ENCODE results near the gene TAS1R3.
A peak's percentile ranks its signal among the peaks of the same experiment; 100 is the strongest.

TAS1R3 gene

DNA sequence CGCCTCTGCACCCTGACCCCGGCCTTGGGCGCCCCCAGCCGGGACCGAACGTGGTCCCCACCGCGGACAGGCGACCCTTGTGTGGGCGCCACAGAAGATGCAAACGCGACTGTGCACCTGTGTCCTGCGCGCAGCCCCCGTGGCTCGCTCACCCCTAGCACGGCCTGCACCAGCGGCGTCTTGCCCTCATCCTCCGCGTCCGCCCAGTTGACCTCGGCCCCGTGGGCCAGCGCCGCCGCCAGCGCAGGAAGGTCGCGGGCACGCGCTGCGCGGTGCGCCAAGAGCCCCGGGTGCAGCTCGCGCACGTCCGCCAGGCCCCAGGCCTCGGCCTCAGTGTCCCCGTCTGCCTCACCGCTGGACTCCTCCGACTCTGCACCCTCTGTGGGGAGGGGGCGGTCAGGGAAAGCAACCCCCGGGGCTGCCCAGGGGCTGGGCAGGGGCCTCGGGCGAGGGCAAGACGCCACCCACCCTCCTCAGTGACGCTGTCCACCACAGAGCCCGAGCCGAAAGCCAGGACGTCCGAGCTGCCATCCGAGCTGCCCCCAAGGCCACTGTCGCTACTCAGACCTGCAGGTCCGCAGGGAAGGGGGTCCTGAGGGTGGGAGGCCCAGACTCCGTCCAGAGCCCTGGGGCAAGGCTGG lies 36.7 kb upstream of the TAS1R3 start:
- H3K36me3 ChIP-seq: peaks cover 50% of the 10 kb centered on the region
- DNase-seq: no peak
- no peak overlapping the region for H3K4me3 ChIP-seq (ENCODE audit: low read depth, low read length)
- peaks cover 26% of the 10 kb centered on the region for H3K4me1 ChIP-seq
- H3K9me3 ChIP-seq: no peaks in the 10 kb centered on the region
- TF ChIP-seq, protein P1, sequence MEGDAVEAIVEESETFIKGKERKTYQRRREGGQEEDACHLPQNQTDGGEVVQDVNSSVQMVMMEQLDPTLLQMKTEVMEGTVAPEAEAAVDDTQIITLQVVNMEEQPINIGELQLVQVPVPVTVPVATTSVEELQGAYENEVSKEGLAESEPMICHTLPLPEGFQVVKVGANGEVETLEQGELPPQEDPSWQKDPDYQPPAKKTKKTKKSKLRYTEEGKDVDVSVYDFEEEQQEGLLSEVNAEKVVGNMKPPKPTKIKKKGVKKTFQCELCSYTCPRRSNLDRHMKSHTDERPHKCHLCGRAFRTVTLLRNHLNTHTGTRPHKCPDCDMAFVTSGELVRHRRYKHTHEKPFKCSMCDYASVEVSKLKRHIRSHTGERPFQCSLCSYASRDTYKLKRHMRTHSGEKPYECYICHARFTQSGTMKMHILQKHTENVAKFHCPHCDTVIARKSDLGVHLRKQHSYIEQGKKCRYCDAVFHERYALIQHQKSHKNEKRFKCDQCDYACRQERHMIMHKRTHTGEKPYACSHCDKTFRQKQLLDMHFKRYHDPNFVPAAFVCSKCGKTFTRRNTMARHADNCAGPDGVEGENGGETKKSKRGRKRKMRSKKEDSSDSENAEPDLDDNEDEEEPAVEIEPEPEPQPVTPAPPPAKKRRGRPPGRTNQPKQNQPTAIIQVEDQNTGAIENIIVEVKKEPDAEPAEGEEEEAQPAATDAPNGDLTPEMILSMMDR (IDR thresholded peaks at IDR 0.05; ENCODE audit: low read depth, low read length): no peak
- H3K27me3 ChIP-seq: peaks cover 5% of the 10 kb centered on the region; the same call in 1 of the 2 replicates

DNA sequence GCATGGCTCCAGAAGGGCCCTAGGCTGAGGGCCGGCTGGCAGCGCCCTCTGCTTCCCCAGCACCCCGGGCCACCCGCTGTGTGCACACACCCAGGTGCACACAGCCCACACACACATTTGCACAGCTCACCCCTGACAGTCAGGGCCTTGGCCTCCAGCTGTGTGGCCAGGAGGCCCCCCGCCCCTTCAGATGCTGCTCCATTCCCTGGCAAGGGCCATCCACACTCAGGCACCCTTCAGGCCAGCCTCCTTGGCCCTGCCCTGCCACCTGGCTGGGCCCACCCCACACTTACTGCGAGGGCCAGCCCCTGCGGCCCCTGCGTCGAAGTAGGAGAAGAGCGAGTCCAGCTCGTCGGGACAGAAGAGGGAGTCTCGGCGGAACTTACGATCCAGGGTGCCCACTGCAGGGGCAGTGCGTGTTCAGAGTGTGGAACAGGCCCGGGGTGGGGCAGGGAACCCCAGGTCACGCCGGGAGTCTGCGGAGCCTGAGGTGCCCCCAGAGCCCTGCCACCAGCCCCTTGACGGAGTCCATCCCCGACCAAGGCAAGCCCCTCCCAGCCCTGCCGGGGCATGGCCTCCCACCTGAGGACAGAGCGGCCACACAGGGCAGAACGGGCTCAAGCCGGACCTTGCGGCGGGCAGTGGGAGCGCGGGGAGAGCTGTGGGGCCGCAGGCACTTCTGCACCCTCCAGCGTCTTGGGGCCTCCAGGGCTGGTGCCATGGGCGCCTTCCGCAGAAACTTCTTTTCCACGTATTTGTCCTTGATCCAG lies 35.7 kb upstream of the TAS1R3 start:
- peaks cover 3% of the 10 kb centered on the region; the same call in 1 of the 2 replicates for H3K27me3 ChIP-seq
- DNase-seq: no peak
- H3K4me1 ChIP-seq: peaks cover 28% of the 10 kb centered on the region
- no peak overlapping the region for H3K4me3 ChIP-seq (ENCODE audit: low read depth, low read length)
- no peaks in the 10 kb centered on the region for H3K9me3 ChIP-seq
- TF ChIP-seq, protein P1 (IDR thresholded peaks at IDR 0.05; ENCODE audit: low read depth, low read length): no peak
- H3K36me3 ChIP-seq: peaks cover 57% of the 10 kb centered on the region

- H3K4me3 ChIP-seq (ENCODE audit: low read depth, low read length): no peak overlapping the region
- H3K27me3 ChIP-seq: no peaks in the 10 kb centered on the region
- TF ChIP-seq, protein P1 (IDR thresholded peaks at IDR 0.05; ENCODE audit: low read depth, low read length): no peak
- no peak for DNase-seq
- no peaks in the 10 kb centered on the region for H3K9me3 ChIP-seq
- peaks cover 63% of the 10 kb centered on the region for H3K36me3 ChIP-seq
- H3K4me1 ChIP-seq: peaks cover 17% of the 10 kb centered on the region
Observed at GRCh38 chr1:1296070-1297061, 34.7 kb upstream of the TAS1R3 start.

DNA sequence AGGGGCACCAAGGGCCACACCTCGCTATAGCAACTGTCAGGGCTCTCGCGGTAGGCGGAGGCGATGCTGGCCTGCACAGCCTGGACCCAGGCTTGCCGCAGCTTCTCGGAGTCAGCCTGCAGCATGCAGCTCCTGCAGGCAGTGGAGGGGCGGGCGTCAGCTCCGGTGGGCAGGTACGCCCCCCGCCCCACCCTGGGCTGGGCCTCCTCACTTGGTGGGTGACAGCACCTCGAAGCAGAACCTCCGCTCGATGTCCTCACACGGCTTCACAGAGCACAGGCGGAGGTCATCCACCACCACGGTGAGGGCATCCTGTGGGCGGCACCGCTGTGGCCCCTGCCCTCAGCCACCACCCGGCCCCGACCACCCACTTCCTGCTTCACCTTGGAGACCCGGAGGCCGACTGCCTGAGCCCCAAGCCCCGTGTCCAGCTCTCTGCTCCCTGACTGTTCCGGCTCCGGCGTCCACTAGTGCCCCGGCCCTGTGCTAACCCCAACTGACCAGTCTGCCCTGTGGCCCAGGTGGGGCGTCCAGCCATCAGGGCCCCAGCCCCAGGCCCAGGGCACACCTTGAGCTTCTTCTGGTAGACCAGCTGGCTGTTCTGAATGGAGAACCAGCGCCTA lies 33.2 kb upstream of the TAS1R3 start:
- H3K4me1 ChIP-seq: peaks cover 11% of the 10 kb centered on the region
- peaks cover 68% of the 10 kb centered on the region for H3K36me3 ChIP-seq
- TF ChIP-seq, protein P1 (IDR thresholded peaks at IDR 0.05; ENCODE audit: low read depth, low read length): no peak
- H3K9me3 ChIP-seq: no peaks in the 10 kb centered on the region
- no peaks in the 10 kb centered on the region for H3K27me3 ChIP-seq
- DNase-seq: no peak
- no peak overlapping the region for H3K4me3 ChIP-seq (ENCODE audit: low read depth, low read length)

DNA sequence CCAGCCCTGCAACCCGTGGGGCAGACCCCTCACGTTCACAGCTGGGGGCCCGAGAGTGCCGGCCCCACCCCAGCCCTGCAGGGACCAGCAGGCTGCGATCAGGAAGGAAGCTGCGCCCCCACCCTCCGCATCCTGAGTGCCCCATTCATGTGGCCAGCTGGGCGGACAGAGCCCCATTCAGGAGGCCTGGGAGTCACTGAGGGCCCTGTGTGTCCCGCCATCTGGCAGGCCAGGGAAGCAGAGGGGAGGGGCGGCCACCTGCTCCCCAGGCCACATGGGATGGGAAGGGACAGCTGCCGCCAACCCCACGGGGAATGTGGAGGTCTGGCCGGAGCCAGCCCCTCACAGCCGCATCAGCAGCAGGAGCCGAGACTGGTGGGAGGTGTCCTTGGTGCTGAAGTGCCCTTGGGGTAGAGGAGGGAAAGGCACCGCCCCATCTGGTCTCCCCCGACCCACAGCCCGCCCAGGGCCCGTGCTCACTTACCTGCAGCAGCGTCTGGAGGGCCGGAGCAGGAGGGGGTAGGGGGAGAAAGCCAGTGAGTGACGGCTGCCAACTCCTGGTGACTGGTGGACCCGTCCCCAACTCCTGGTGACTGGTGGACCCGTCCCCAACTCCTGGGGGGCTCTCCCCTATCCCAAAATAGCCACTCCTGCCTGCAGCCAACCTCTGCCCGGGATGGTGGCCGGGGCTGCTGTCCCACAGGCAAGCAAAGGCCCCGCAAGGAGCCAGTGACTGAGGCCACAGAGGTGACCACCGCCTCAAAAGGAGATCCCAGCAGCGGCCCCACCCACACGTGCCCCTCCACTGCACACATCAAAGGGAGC lies 32.0 kb upstream of the TAS1R3 start:
- no peaks in the 10 kb centered on the region for H3K9me3 ChIP-seq
- peak; percentile 88 for DNase-seq
- peaks cover 16% of the 10 kb centered on the region for H3K4me1 ChIP-seq
- H3K4me3 ChIP-seq (ENCODE audit: low read depth, low read length): no peak overlapping the region
- H3K36me3 ChIP-seq: peaks cover 61% of the 10 kb centered on the region
- no peaks in the 10 kb centered on the region for H3K27me3 ChIP-seq
- TF ChIP-seq, protein P1 (IDR thresholded peaks at IDR 0.05; ENCODE audit: low read depth, low read length): no peak

All from BE2C (cell line).